ENCODE results near the gene CCDC13.

- TF ChIP-seq POLR2A (IDR thresholded peaks at IDR 0.05) (no peak), CTCF (IDR thresholded peaks at IDR 0.05) (no peak)
Observed at GRCh38 chr3:42735019-42735418, 38.0 kb downstream of the CCDC13 start.
